Adrenal gland (tissue), 12 donors: ENCODE results near the gene SAFB. TPM values are rescaled to one million over a fixed set of nuclear protein-coding genes. Genes with fewer than 3 reads are reported as not detected.

Experiments used
- DNase-seq, 7 donors: peaks; one replicate each; pipeline ENCODE4 v3.0.0-alpha.2; 2019 to 2020
- H3K27ac ChIP-seq, 5 donors: fragments of 200-600 bp; sonication (generic) in 4 of 5; 1 replicate in 3 of 5; 2 replicates in 2 of 5; pipeline versions ENCODE4 v1.5.1 to v1.8.0; 2016 to 2020; ENCODE audit warnings: mild to moderate bottlenecking in 1 of 5
- H3K27me3 ChIP-seq: fragments of 200-600 bp; 2 replicates; pipeline ENCODE4 v1.8.0; 2021
- H3K36me3 ChIP-seq, 2 donors: fragments of 200-600 bp; replicated peaks in 1 of 2; 1 replicate in 1 of 2; 2 replicates in 1 of 2; pipeline versions ENCODE4 v1.5.1 to v1.8.0; 2018 to 2022
- H3K4me1 ChIP-seq, 2 donors: fragments of 200-600 bp; replicated peaks in 1 of 2; 1 replicate in 1 of 2; 2 replicates in 1 of 2; pipeline versions ENCODE4 v1.5.1 to v1.8.0; 2018 to 2021
- H3K4me3 ChIP-seq, 4 donors: fragments of 200-600 bp; sonication (generic) in 3 of 4; one replicate each; pipeline ENCODE4 v1.5.1; 2016 to 2018
- H3K9me3 ChIP-seq, 3 donors: fragments of 200-600 bp; sonication (generic) in 1 of 3; replicated peaks in 1 of 3; 1 replicate in 2 of 3; 2 replicates in 1 of 3; pipeline versions ENCODE4 v1.5.1 to v1.8.0; 2016 to 2021
- POLR2A ChIP-seq, 2 donors: fragments of 450-650 bp; IDR thresholded peaks; one replicate each; pipeline ENCODE4 v1.6.1; 2017; ENCODE audit warnings: antibody characterized with exemption in 2 of 2, mild to moderate bottlenecking in 2 of 2, moderate library complexity in 1 of 2
- WGBS, 4 donors: extraction: QIAGEN DNeasy Blood & Tissue Kit in 2 of 4; methylation state at CpG; one replicate each; pipeline versions ENCODE4 v1.1.5 to v1.1.7; 2013 to 2017; 5-methylcytosine and 5-hydroxymethylcytosine counted together
- intact Hi-C, 2 donors: fragments of 100-400 bp; cut with DNase I; formaldehyde crosslinking; loops; one replicate each; pipeline versions ENCODE4 v1.14.1 to v1.15.0; 2022 to 2023
- polyA plus RNA-seq, 3 donors: library from polyadenylated mRNA; stranded (reverse); fragments of 200-250 nt in 2 of 3; fragments of 350-450 nt in 1 of 3; fragmentation: Illumina TruSeq in 1 of 3; extraction: RNeasy Lipid Tissue Mini Kit (QIAGEN cat#74804) in 1 of 3; gene quantifications; one replicate each; pipeline ENCODE4 v1.2.3, GENCODE V29; 2013 to 2014
- total RNA-seq, 9 donors: library from RNA; depleted of rRNA in 4 of 9; stranded (reverse); fragments of >200 nt in 4 of 9; fragments of 120-200 nt in 1 of 9; fragmentation: NEBNext Ultra II Directional in 1 of 9; extraction: Animal tissue kit (Norgen Biotek cat#: 25700) in 1 of 9; gene quantifications; one replicate each; pipeline versions ENCODE4 v1.1.0 to v1.2.4, GENCODE V29; 2013 to 2023
- TF ChIP-seq, protein P1 (sequence below), 6 experiments: fragments of 450-650 bp in 4 of 6; fragments of 200-600 bp in 2 of 6; sonication (generic) in 1 of 6; IDR thresholded peaks; 1 replicate in 5 of 6; 2 replicates in 1 of 6; pipeline versions ENCODE4 v1.5.1 to v1.8.0; 2016 to 2021; ENCODE audit warnings: antibody characterized with exemption in 6 of 6, mild to moderate bottlenecking in 2 of 6, moderate library complexity in 1 of 6
- donor health status: healthy with polysubstance abuse.
- donor health status: Bipolar disorder and iron deficiency.
- donor health status: DM: yes; HTN: yes; CAD: no.
- donor health status: DM: no; HTN: no; CAD: no.
- donor health status: DM: no; HTN: no; CAD: no.
- donor health status: DM: yes; HTN: yes; CAD: no.

The SAFB gene
- total and polyA plus RNA-seq, 12 donors, result 38.4 to 125 (median 55.5) TPM

- peaks cover 7 to 100% of the 10 kb centered on the region in 2 donors for H3K36me3 ChIP-seq
- DNase-seq, result no peak
- intact Hi-C loops, result no loop called here
- H3K4me3 ChIP-seq, result no peak overlapping the region
- no peaks in the 10 kb centered on the region for H3K27me3 ChIP-seq
- H3K9me3 ChIP-seq, result no peaks in the 10 kb centered on the region
- H3K27ac ChIP-seq, result no peak overlapping the region
- WGBS, 4 donors, result 92 to 97% (median 94%) methylated on average over 7 to 9 of the region's 9 CpGs
- H3K4me1 ChIP-seq, result no peaks in the 10 kb centered on the region
- TF ChIP-seq, protein P1, sequence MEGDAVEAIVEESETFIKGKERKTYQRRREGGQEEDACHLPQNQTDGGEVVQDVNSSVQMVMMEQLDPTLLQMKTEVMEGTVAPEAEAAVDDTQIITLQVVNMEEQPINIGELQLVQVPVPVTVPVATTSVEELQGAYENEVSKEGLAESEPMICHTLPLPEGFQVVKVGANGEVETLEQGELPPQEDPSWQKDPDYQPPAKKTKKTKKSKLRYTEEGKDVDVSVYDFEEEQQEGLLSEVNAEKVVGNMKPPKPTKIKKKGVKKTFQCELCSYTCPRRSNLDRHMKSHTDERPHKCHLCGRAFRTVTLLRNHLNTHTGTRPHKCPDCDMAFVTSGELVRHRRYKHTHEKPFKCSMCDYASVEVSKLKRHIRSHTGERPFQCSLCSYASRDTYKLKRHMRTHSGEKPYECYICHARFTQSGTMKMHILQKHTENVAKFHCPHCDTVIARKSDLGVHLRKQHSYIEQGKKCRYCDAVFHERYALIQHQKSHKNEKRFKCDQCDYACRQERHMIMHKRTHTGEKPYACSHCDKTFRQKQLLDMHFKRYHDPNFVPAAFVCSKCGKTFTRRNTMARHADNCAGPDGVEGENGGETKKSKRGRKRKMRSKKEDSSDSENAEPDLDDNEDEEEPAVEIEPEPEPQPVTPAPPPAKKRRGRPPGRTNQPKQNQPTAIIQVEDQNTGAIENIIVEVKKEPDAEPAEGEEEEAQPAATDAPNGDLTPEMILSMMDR (IDR thresholded peaks at IDR 0.05), result no peak
- TF ChIP-seq POLR2A (IDR thresholded peaks at IDR 0.05), result no peak
Observed at GRCh38 chr19:5595745-5596144, 27.1 kb upstream of the SAFB start.

GRCh38 chr19:5600797-5601196, 22.1 kb upstream of the SAFB start:
- Histone ChIP-seq H3K36me3 (peaks cover 7 to 95% of the 10 kb centered on the region in 2 donors), H3K4me3 (no peak overlapping the region), H3K9me3 (no peaks in the 10 kb centered on the region), H3K27ac (no peak overlapping the region), H3K27me3 (no peaks in the 10 kb centered on the region), H3K4me1 (peaks cover 0 to 9% of the 10 kb centered on the region in 2 donors)
- 66 to 89% (median 82%) methylated on average over 8 of the region's 8 CpGs for WGBS, 4 donors
- TF ChIP-seq, protein P1 (IDR thresholded peaks at IDR 0.05), result no peak
- TF ChIP-seq POLR2A (IDR thresholded peaks at IDR 0.05), result no peak
- intact Hi-C loops, result no loop called here
- DNase-seq, result no peak

GRCh38 chr19:5603626-5604025, 19.3 kb upstream of the SAFB start:
- no peaks in the 10 kb centered on the region for H3K9me3 ChIP-seq
- H3K36me3 ChIP-seq, result peaks cover 7 to 95% of the 10 kb centered on the region in 2 donors
- H3K27ac ChIP-seq, result peak overlapping the region in 2 of 5 donors; percentile 47 to 59
- intact Hi-C loops, result no loop called here
- TF ChIP-seq, protein P1 (IDR thresholded peaks at IDR 0.05), result no peak
- no peak for TF ChIP-seq POLR2A (IDR thresholded peaks at IDR 0.05)
- H3K4me1 ChIP-seq, result peaks cover 0 to 9% of the 10 kb centered on the region in 2 donors
- WGBS, 4 donors, result 50 to 67% (median 60%) methylated on average over 5 of the region's 5 CpGs
- H3K4me3 ChIP-seq, result no peak overlapping the region
- DNase-seq, result peak in 2 of 7 donors; percentile 58 to 67
- H3K27me3 ChIP-seq, result no peaks in the 10 kb centered on the region

DNA sequence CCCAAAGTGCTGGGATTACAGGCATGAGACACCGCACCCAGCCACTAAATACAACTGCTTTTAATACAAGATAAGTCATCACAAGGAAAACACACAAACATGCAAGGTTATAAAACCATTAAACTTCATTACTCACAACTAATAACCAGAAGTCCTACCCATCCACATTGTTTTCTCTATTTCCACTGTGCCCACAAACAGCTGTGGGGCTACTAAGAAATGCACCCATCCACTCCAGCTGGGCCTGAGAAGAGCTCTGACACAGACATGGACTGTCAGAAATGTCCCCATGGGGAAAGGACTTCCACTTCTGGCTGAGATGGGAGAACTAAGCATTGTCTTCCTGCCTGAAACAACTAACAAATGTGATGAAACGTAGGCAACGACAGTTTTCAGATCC, 17.5 kb upstream of the SAFB start:
- intact Hi-C loops, result no loop called here
- peaks cover 0 to 95% of the 10 kb centered on the region in 2 donors for H3K36me3 ChIP-seq
- H3K27ac ChIP-seq, result no peak overlapping the region
- H3K9me3 ChIP-seq, result no peaks in the 10 kb centered on the region
- TF ChIP-seq POLR2A (IDR thresholded peaks at IDR 0.05), result no peak
- TF ChIP-seq, protein P1 (IDR thresholded peaks at IDR 0.05), result no peak
- DNase-seq, result no peak
- no peak overlapping the region for H3K4me3 ChIP-seq
- H3K4me1 ChIP-seq, result peaks cover 0 to 9% of the 10 kb centered on the region in 2 donors
- H3K27me3 ChIP-seq, result no peaks in the 10 kb centered on the region
- WGBS, 4 donors, result 88 to 91% (median 90%) methylated on average over 3 of the region's 3 CpGs
